HG02981 (cell line): ENCODE results near the gene DSTN.

Experiments
- ATAC-seq: cut with Tn5 transposase; IDR thresholded peaks from one replicate; pipeline ENCODE4 v1.9.1; 2021; ENCODE audit warnings: mild to moderate bottlenecking, moderate library complexity; ENCODE audit not compliant: unreplicated experiment

Gene DSTN

DNA sequence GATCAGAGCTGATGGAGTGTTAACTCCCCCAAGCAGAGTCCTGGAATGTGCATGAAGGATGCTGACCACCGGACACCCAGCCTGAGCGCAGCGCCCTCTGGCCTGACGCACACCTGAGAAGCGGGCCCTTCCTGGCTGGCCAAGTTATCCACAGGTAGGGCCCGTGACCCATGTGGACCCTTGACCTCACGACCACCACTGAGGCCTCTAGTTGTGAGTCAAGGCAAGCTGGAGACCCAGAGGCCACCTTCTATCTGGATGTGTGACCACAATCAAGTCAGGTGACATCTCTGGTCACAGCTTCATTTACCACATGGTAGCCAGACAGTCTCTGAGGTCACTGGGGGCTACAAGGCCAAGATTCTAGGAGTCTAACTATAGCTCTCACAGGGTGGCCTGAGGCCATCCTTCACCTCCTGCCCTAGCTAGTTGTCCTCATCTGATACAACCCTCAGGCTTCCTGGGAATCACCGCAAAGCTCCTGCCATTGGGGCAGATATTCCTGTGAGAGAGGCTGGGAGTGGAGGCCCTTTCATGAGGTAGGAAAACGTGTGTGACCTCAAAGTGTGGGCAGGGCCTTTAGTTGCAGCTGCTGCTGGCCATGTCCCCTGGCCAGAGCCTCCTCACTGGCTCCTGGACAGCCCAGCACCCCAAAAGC, 53.1 kb downstream of the DSTN start:
- ATAC-seq = no peak

DNA sequence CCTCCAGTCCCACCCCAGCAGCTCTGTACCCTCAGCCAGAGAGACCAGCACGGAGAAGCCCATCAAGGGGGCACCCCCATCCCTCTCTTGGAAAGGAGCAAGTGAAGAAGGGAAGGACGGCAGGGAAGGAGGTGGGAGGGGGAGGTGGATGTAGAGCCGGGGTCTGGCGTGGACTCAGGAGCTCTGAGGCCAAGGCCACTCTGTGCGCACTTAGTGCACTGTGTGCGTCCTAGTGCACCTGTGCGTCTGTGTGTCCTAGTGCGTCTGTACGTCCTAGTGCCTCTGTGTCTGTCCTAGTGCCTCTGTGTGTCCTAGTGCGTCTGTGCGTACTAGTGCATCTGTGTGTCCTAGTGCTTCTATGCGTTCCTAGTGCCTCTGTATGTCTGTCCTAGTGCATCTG, 54.2 kb downstream of the DSTN start:
- ATAC-seq = no peak

DNA sequence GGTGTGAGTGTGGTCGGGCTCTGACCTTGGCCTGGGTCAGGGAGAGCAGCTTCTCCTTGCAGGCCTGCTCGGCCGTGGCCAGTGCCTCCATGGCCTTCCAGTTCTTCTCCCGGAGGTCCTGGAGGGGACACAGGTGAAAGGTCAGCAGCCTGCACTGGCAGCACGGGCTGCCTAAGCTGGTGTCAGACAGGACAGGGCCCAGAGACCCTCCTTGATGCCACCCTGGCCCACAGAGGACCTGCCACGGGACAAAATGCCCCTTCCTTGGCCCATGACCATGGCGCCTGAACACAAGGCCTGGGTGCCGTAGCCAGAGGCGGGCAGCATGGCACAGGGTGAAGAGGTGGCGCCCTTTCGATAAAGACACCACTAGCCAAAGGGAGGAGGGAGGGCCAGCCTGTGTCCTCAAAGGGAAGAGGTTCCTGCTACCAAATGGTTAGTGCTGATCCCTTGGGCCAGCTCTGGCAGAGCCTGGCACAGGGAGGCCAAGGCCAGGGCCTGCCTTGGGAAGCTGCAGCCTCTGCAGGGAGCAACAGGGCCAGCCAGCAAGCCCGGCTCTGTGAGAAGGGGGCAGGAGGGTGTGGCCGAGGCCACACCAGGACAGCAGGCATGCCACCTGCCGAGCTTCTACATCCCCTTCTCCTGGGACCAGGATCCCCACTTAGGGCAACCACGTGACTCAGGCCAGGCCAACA, 54.8 kb downstream of the DSTN start:
- ATAC-seq = no peak

GRCh38 chr20:17625246-17626051, 55.6 kb downstream of the DSTN start:
- ATAC-seq = no peak

DNA sequence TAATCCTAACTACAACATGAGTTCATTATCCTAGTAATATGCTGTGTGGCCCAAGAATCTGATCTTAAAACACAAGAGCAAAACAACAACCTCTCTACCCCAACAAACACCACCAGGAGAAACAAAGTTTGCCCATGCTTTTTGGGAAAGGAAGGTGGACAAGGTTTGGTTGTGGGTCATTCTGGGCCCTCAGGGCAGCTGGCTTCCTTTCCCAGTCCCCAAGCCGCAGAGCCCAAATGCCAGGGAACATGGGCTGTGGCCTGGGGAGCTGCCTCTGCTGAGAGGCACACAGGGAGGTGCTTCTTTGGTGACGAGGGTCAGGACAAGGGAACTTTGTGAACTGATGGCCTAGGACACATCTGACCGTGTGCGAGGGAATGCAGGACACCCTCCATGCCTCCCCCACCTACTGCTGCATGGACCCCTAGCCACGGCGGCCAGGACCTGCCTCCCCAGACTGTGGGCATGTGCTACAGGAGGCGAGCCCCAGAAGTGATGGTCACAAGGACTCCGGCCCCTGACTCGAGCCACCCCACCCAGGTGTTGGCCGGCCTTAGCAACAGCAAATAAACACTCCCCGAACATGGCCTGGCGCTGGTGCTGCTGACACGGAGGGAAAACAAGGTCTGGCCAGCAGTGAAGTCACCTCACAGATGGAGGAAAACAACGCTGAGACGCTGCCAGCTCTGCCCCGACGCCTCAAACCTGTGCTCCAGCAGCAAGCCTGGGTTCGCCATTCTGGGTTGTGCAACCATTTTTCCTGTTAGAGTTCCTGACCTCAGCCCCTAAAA, 56.5 kb downstream of the DSTN start:
- no peak for ATAC-seq

DNA sequence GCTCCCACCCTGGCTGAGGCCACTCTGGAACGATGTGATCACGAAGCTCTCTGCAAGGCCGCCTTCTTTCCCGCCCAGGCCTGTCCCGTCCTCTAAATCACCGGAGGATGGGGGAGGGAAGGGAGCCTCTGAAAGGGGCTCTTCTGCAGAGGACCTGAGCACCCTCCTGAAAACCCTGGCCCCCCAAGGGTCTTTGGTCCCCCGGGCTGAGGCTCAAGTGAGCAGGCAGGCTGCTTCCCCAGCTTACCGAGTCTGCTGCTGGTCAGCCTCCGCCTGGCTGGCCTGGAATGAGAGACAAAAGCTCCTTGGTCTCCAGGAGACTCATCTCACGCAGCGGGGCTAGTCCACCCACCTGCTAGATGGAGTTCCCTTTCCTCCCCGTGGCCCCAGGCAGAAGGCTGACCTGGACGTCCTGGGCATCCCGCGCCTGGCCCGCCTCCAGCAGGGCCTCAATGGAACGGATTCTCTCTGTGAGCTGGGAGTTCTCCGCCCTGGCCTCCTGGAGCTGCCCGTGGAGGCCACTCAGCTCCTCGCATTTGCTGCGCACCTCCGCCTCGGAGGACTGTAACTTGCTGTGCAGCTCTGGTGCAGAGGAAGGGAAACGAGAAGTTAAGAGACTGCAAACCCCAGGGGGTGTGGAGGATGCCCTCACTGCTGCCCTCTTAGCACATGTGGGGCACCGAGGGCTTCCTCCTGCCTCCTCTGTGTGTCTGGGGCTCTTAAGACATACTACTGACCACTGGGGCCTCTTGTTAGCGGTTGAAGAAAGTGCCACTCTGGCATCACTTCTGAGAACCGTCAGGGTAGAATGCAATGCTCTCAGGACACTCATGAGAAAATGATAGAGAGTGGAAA, 57.5 kb downstream of the DSTN start:
- no peak for ATAC-seq

GRCh38 chr20:17628101-17628841, 58.4 kb downstream of the DSTN start:
- ATAC-seq = no peak

GRCh38 chr20:17629025-17629424, 59.1 kb downstream of the DSTN start:
- no peak for ATAC-seq

- no peak for ATAC-seq
These were observed 59.8 kb downstream of the DSTN start for GRCh38 chr20:17629678-17630089.

DNA sequence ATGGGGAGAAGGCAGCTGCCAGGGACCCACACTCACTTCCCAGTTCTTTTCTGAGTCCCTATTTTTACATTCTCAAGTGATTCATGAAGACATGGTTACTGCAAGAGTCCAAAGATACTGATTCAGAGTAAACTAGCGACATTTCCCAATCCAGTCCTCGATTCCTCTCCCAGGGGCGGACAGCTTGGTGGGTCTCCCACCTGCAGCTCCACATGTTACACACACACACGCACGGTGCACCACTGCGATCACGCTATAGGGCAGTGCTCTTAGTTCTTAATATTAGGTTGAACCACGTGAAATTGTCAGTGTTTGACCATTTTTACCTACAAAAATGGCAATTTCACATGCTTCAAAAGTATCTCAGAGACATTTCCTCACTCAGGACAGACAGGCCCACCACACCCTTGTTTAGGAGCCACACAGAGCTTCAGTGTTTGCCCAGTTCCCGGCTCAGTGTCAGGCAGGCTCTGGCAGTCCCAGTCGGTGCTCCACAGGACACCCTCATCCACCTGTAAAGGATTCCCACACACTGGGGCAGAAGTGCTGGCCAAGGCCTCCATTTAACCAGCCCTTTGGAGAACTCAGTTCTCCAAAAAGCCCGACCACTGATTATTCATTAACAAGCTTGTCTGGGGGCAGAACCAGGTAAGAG, 60.4 kb downstream of the DSTN start:
- no peak for ATAC-seq

- no peak for ATAC-seq
These were observed 60.9 kb downstream of the DSTN start for GRCh38 chr20:17630806-17631195.

- ATAC-seq = no peak
These were observed 61.9 kb downstream of the DSTN start for GRCh38 chr20:17631576-17632319.

DNA sequence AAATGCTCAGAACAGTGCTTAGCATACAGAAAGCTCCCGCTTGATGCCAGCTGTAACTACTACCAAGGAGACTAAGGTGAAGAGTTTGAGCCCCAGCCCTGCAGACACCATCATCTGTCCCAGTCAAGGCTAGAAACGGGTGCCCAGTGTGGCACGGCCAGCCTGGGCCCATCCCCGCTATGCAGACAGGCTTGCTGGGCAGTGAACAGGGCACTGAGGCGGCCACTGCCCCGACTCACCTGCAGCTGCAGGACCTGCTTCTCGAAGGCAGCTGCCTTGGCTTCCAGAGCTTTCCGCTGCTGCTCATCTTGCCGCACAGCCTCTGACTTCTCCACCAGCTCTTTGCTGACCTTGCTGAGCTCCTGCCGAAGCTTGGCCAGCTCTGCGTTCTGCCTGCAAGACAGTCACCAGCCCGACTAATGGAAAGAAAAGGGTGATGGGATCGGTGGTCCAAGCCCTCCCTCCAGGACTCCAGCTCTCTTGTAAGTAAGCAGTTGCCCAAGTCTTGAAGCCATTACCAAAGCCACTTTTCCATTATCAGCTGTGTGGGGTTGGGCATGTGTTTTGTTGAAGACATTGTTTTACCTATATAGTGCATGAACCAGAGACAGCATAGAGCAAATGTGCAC, 63.5 kb downstream of the DSTN start:
- ATAC-seq = no peak

- ATAC-seq = no peak
These were observed 64.1 kb downstream of the DSTN start for GRCh38 chr20:17633850-17634500.

GRCh38 chr20:17634661-17635331, 64.9 kb downstream of the DSTN start:
- ATAC-seq = no peak

DNA sequence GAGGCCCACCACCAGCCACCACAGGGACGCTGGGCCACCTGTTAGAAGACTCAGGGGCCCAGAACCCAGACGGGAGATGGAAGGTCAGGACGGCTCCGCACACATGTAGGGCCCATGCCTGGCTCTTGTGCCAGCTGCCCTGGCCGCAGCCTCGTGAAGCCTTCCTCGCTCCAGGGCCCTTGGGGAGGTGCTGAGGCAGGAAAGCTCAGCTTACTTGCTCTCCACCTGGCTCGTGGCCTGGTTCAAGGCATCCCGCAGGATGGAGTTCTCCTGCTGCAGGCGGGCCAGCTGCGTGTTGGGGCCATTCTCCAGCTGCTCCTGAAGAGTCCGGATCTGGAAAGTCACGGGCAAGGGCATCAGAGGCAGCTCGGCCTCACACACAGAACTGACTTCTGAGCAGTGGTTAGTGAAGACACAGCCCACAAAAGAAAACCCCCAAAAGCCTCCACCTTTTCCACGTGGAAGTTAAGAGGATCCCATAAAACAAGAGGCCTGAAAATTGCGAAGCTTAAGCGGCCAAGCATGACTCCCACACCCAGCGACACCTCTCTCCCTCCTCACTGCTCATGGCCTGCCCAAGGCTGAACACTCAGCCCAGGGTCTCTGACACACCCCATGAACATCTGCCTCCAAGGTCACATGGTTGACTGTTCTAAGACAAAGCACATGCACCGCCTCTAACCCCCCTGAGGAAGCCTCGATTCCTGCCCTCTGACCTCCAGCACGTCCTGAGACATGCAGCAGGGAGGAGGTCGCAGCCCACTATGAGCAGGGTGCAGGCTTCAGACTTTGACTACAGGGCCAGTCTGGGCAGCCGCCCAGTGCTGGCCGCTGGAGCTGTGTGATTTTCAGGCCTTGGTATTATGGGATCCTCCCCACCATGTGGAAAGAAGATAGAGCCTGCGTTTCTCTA, 65.7 kb downstream of the DSTN start:
- ATAC-seq = no peak
